Endometrial microvascular endothelial cells (primary cell): ENCODE results near the gene USP25. TPM values are rescaled to one million over a fixed set of nuclear protein-coding genes. Genes with fewer than 3 reads are reported as not detected.

ENCODE experiments used
- in situ Hi-C: cut with HindIII; loops from 2 replicates; pipeline ENCODE4 v1.10.0; 2017; ENCODE audit warnings: low sequenced_read_pairs, low pct_unique_long_range_greater_than_20kb; ENCODE audit errors: inconsistent ontology term
- total RNA-seq: library from RNA; depleted of rRNA; stranded (reverse); fragments of >200 nt; gene quantifications from one replicate; pipeline ENCODE4 v1.2.3, GENCODE V29; 2015; ENCODE audit errors: inconsistent ontology term

The USP25 gene
- total RNA-seq, 1 donor from 2014 or later, result 53.1 TPM

DNA sequence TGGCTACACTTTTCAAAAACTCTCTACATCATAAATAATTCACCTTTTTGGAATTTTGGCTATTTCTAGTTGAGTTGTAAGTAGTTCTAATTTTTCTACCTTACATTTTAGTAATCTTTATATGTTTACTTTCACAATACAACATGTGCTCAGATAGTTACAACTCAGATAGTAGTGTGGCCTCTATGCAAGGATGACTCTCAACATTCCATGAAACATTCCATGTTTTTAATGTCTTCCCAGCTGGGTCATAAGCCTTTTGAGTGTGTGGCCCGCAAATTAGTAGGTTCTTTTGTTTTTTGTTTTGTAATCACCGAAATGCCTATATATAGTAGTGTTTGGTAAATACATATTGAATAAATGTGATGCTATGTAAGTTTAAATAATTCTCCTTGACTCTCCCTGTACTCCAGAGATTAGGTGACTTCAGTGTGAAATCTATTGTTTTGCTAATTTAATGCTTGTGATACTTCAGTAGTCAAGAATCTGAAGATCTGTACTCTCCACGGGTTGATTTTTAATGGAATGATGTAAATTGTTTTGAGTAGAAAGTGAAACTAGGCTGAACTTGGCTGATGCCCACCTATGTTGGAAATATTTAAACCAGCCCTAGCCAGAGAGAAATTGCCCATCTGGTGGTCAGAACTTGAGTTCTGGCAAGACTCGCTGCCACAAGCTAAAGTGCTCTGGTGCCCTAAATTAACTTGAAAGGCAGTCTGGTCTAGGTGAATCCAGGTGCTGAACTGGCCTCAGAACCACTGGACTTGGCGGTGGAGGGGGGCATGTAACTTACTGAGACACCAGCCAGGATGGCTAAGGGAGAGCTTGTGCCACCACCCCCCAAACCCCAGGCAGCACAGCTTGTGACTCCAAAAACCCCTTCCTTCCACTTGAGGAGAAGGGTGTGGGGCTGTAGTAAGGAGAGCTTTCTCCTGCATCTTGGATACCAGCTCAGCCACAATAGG is 165.6 kb downstream of the USP25 start:
- in situ Hi-C loops, result no loop called here

GRCh38 chr21:15896501-15896900 is 166.7 kb downstream of the USP25 start:
- in situ Hi-C loops, result no loop called here

DNA sequence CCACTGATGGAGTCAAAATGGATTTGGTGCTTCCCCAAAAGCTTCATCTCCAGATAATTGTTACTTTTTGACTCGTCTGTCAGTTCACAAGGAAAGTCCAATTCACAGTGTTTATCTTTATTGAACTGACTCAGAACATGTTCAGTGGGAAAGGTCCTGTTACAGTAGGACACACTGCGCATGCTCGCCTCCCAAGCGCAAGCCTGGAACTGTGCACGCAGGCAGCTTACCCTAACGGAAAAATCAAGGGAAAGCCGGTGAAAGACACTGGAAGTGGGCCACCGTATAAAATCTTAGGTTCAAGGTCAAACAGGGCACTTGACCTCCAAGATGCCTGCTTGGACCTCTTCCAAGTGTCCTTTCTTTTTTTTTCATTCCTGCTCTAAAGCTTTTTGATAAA is 174.6 kb downstream of the USP25 start:
- in situ Hi-C loops, result no loop called here

DNA sequence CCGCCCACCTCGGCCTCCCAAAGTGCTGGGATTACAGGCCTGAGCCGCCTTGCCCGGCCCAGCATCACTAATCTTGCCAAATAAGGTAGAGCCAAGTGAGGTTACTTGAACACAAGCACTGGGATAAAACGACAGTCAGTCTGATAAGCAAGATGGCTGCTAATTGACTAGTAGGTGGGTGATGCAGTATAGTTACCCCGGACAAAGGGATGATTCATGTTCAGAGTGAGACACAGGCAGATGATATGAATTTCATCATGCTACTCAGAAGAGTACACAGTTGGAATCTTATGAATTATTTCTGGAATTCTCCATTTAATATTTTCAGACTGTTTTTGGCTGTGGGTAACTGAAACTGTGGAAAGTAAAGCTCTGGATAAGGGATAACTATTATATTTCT is 178.4 kb downstream of the USP25 start:
- in situ Hi-C loops, result no loop called here

- in situ Hi-C loops, result no loop called here
These were observed 198.4 kb downstream of the USP25 start for GRCh38 chr21:15928196-15928595.

DNA sequence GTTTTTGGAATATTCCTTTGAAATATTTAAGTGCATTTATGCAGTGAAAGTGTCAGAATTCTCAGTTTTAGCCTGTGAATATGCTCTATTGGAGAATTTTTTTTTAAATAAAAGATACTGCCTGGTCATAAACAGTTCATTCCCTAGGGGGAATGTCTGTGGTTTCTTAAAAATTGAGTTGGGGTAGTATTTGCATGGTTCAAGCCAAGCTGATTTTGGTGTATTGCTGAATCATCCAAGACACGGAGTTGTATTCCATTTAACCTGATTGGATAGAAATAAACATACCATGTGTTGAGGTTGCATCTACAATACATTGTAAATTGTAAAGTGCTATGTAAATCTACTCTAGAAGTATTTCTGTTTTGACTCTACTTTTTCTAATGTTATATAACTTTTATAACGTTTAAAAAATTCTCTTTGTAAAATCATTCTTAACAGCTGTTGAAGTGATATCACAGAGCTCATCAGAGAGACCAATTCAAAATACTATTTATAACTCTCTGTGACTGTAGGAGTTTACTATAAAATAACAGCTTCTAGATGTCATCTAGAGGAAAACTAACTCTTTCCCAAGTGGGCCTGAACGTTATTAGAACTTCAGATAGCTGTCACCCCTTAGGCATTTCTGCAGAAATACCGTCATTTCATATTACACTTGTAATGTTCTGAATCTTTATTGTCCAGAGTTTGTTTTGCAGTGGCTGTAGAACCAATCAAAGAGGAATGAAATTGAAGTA is 199.1 kb downstream of the USP25 start:
- in situ Hi-C loops, result no loop called here

GRCh38 chr21:15929536-15929935 is 199.8 kb downstream of the USP25 start:
- in situ Hi-C loops, result no loop called here
